ENCODE measurements around the gene DES. TPM values are rescaled to one million over a fixed set of nuclear protein-coding genes. Genes with fewer than 3 reads are reported as not detected.

The DES gene
- total RNA-seq, 1 donor from 2014 or later: not detected

DNA sequence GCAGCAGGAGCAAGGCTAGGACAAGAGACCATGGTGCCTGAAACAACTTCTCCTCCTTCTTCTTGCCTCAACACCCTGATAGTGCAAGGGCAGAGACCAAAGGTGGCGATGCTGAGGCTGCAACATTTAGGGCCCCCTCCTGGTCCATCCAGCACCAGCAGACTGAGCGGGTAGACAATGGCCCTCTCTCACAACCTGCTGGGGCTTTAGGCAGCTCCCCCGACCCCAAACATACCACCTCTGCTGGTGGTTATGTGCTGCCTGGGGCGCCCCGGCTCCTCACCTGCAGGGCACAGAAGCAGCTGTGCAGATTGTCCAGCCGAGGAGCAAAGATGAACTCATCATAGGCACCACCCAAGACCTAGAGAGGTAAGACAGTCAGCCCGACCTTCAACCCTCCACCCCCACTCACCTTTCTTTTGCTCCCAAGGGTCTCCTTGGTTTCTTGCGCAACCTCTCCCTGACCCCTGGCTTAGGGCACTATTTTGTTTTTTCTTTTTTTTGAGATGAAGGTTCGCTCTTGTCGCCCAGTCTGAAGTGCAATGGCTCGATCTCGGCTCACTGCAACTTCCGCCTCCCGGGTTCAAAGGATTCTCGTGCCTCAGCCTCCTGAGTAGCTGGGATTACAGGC is 34.0 kb upstream of the DES start:
- TF ChIP-seq, protein P1, sequence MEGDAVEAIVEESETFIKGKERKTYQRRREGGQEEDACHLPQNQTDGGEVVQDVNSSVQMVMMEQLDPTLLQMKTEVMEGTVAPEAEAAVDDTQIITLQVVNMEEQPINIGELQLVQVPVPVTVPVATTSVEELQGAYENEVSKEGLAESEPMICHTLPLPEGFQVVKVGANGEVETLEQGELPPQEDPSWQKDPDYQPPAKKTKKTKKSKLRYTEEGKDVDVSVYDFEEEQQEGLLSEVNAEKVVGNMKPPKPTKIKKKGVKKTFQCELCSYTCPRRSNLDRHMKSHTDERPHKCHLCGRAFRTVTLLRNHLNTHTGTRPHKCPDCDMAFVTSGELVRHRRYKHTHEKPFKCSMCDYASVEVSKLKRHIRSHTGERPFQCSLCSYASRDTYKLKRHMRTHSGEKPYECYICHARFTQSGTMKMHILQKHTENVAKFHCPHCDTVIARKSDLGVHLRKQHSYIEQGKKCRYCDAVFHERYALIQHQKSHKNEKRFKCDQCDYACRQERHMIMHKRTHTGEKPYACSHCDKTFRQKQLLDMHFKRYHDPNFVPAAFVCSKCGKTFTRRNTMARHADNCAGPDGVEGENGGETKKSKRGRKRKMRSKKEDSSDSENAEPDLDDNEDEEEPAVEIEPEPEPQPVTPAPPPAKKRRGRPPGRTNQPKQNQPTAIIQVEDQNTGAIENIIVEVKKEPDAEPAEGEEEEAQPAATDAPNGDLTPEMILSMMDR (conservative IDR thresholded peaks at IDR 0.05; ENCODE audit: low read depth, low read length): no peak
- no peak for DNase-seq (ENCODE audit: low read depth)
- H3K4me3 ChIP-seq (ENCODE audit: low read depth, low read length): no peak overlapping the region

DNA sequence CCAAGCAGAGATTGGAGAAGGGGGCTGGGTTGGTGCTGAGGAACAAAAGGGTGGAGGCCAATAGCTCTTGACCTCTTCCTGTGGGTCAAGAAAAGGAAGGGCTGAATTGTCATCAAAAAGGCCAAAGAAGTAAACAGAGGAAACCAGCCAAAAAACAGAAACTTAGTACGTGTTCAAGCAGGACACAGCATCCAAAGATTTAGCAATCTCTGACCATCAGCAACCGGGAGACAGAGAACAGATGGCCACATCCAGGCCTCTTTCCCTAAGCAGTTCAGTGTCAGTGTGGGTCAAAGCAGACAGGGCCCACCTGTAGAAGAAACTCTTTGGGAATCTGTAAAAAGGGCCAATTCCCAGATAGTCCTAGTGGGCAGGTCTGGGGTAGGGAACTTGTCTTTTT is 33.3 kb upstream of the DES start:
- no peak for DNase-seq (ENCODE audit: low read depth)
- TF ChIP-seq, protein P1 (conservative IDR thresholded peaks at IDR 0.05; ENCODE audit: low read depth, low read length): no peak
- no peak overlapping the region for H3K4me3 ChIP-seq (ENCODE audit: low read depth, low read length)

- no peak overlapping the region for H3K4me3 ChIP-seq (ENCODE audit: low read depth, low read length)
- DNase-seq (ENCODE audit: low read depth): no peak
- TF ChIP-seq, protein P1 (conservative IDR thresholded peaks at IDR 0.05; ENCODE audit: low read depth, low read length): no peak
Measured at GRCh38 chr2:219385958-219386520, 32.1 kb upstream of the DES start.

DNA sequence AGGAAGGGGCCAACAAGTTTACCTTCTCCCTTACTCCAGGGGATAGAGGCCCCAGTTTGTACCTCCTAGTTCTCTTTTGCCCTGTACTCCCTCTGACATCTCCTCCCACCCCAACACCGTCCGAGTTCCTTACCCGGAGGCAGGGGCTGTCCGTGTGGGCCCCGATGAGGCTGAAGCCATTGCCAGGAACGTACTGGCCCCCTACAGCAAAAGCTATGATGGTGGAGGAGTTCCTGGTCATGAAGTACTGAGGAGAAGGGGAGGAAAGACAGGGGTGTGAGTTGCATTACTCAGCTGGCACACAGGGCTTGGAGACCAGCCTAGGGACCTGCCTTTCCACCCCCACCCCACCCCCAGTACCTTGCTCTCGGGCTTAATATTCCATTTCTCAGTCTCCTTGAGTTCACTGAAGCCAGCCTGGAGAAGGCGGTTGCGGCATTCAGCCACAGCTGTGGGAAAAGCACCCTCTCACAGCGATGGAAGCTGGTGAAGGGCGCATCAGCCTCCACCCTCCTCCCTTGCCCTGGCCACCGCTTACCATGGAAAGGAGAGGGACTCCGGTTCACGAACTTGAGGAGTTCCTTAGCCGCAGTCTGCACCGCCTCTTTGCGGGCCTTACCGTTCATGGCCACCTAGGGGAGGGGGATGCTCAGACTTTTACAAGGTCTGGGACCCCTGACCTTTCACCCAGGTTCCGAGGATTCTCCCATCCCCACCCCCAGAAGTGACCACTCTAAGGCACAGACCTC is 31.5 kb upstream of the DES start:
- TF ChIP-seq, protein P1 (conservative IDR thresholded peaks at IDR 0.05; ENCODE audit: low read depth, low read length): no peak
- no peak for DNase-seq (ENCODE audit: low read depth)
- peak overlapping the region; percentile 90 for H3K4me3 ChIP-seq (ENCODE audit: low read depth, low read length)

- DNase-seq (ENCODE audit: low read depth): no peak
- TF ChIP-seq, protein P1 (conservative IDR thresholded peaks at IDR 0.05; ENCODE audit: low read depth, low read length): no peak
- peak within 1 kb of the TSS; percentile 90 for H3K4me3 ChIP-seq (ENCODE audit: low read depth, low read length)
Measured at GRCh38 chr2:219387306-219388120, 30.7 kb upstream of the DES start, which contains the start of gene DNPEP. Gene DNPEP, minus strand, starts transcription at chr2:219387912. Its CDS starts 118 bp downstream, at chr2:219387794.

GRCh38 chr2:219388121-219388906 is 29.9 kb upstream of the DES start:
- no peak for DNase-seq (ENCODE audit: low read depth)
- peak overlapping the region; percentile 51 for H3K4me3 ChIP-seq (ENCODE audit: low read depth, low read length)
- TF ChIP-seq, protein P1 (conservative IDR thresholded peaks at IDR 0.05; ENCODE audit: low read depth, low read length): peak; percentile 47
